ENCODE data around the gene MAGEA9.
"Not testable (repeated sequence)": the region's sequence is repeated elsewhere in the genome, so short reads cannot be mapped to it uniquely, and the experiment has no call there.

The MAGEA9 gene

DNA sequence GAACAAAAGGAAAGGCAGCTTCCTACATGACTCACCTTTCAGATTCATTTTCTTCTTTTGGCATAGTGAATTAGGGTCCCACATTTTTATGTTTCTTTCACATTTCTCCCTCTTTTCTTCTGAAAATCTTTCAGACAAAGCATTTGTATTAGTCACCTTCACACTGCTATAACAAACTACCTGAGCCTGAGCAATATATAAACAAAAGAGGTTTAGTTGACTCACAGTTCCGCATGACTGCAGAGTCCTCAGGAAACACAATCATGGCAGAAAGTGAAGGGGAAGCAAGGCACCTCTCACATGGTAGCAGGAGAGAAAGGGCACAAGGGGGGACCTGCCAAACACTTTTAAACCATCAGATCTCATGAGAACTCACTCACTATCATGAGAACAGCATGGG lies 36.9 kb downstream of the MAGEA9 start:
- DNase-seq: no peak

DNA sequence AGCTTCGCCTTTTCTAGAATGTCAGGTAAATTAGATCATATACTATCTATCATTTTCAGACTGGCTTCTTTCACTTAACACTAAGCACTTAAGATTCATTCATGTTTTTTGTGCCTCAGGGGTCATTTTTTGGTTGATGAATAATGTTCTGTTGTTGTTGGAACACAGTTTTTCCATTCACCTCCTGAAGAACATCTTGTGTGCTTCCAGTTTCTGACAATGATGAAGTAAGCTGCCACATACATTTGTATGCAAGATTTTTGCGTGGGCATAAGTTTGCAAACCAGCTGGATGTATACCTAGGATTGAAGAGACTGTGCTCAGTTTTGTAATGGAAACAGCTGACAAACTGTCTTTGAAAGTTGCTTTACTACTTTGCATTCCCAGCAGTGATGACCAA lies 37.6 kb downstream of the MAGEA9 start:
- DNase-seq: no peak

DNA sequence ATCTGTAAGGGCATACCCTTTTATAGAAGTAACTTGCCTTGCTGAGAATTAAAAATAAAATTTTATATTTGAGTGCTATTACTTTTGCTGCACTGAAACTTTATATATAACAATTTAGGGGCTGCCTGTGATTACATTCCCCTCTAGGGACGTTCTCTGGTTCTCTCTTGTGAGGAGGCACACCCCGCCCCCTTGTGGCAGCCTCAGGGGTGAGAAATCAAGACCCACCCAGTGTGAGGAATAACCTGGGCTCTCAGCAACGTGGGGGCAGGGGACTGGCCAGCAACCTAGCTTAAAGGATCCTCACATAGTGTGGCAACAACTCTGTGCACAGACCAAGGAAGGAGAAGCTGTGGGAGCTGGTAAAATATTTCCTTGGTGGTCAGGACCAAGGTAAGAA lies 43.7 kb downstream of the MAGEA9 start:
- DNase-seq: peak; percentile 59

DNA sequence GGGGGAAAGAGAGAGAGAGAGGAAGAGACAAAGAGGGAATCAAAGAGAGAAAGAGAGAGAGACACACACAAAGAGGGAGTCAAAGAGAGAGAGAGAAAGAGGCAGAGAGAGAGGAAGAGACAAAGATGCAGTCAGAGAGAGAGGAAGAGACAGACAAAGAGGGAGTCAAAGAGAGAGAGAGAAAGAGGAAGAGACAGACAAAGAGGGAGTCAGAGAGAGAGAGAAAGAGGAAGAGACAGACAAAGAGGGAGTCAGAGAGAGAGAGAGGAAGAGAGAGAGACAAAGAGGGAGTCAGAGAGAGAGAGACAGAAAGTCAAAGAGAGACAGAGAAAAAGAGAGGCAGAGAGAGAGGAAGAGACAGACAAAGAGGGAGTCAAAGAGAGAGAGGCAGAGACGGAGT lies 45.5 kb downstream of the MAGEA9 start:
- DNase-seq: no peak

DNA sequence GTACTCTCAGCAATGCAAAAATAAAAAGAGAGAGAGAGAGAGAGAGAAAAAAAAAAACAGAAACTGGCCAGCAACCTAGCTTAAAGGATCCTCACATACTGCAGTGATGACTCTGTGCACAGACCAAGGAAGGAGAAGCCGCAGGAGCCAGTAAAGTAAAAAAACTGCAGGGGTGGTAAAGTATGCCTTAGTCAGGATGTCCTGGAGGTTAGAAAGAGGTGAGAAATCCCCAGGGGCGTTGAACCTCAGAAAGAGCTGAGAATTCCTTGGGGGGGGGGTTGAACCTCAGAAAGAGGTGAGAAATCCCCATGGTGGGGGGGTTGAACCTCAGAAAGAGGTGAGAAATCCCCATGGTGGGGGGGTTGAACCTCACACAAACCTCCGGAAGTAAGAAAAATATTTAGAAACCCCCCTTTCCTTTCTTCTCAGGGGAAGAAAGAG lies 48.0 kb downstream of the MAGEA9 start:
- DNase-seq: no peak

DNA sequence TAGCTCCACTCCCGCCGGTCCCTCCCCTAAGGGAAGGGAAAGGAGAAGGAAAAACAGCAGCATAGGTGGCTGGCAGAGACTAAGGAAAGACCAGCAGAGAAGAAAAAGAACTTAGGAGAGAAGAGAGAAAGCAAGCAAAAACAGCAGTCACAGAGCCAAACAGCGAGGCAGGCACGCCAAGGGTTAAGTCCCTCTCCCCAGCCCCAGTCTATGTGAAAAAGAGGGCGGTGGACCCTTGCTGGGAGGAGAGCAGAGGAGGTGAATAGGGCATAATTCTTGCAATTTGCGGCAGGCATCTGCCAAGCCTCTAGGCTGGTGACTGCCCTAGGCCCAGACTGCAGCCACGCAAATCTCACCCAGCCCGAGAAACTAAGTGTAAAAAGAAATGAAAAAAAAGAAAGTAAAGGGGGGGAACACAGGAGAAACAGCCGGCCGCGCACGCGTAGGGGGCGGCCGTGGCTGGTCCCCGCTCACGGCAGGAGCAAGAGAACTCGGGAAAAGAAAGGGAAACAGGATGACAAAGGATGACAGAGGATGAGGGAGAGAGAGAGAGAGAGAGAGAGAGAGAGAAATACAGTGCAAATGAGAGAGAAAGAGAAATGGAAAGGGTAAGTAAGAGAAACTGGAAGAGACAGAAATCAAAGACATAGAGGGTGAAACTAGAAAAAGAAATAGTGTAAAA lies 48.6 kb downstream of the MAGEA9 start:
- peak; percentile 13 for DNase-seq

DNA sequence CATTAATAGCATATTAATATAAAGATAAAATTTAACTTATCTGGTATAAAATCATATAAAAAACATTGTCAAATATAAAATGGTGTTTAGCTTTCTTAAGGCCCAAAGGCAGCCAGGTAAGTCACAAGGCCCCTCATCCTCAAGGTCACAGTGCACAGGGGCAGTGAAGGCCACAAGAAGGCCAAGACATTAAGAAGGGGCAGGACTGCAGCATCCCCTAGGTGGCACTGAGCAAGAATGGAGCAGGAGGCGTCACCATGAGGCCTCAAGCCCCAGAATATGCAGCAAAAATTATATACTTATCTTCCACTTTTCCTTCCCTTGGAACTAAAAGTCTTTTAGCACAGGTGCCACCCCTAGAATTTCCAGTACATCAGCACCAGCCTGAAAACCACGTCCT lies 49.7 kb downstream of the MAGEA9 start:
- DNase-seq: no peak

DNA sequence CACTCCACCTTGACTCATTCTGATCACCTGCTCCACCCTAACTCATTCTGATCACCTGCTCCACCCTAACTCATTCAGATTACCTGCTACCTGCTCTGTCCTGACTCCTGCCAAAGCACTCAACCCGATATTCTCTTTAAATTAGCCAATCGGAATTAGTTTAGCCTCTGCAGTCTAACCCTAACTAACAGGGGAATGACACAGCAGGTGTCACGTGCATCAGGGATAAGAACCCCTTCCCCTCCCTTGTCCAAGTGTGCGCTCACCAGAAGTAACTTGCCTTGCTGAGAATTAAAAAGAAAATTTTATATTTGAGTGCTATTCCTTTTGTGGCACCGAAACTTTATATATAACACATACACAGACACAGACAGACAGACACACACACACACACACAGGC lies 55.0 kb downstream of the MAGEA9 start:
- not testable (repeated sequence) for DNase-seq

DNA sequence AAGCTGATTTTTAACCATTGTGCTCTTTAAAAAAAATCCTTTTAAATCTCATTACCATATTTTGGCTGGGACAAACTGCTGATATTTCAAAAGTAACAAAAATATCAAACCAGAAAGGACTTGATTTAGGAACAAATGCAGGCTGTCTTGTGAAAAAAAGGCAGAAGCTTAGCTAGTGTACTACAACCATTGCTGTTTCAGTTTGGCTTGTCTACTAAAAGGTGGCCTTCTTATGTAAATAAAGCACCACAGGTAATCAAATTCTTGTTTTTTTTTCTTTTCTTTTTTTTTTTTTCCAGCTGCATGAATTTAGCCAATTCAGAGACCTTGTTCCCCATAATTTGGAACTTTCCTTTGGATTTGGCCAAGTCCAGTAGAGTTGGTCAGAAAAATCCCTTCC lies 55.4 kb downstream of the MAGEA9 start:
- no peak for DNase-seq
